ENCODE data around the gene PRND.
"Not testable (repeated sequence)": the region's sequence is repeated elsewhere in the genome, so short reads cannot be mapped to it uniquely, and the experiment has no call there.

Gene PRND

DNA sequence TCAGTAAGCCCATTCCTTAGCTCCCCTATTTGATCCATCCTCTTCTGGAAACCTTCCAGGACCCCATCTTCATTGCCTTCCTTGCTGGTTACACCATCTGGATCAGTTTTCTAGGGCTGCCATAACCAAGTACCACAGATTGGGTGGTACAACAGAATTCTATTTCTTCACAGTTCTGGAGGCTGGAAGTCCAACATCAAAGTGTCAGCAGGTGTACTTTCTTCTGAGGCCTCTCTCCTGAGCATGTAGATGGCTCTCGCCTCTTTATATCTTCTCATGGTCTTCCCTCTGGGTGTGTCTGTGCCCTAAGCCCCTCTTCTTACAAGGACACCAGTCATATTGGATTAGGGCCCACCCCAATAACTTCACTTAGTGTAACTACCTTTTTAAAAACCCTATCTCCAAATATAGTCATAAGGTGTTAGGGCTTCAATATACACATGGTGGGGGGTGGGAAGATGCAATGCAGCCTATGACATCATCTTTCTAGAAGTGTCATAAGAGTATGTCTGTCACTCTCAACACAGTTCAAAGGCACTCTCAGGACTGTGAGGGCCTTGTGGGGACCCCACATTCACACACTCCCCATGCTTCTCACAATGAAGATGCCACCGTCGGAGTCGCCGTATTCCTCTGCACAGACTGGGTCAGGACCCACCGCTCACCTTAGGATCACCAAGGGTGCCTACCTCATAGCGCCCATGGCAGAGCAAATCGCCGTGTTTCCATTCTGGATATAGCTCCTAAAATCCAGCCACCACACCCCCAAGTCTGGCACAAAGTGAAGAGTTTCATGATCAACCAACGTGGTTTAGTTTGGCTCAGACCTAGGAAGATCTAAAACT lies 12.2 kb upstream of the PRND start:
- no peak for DNase-seq

DNA sequence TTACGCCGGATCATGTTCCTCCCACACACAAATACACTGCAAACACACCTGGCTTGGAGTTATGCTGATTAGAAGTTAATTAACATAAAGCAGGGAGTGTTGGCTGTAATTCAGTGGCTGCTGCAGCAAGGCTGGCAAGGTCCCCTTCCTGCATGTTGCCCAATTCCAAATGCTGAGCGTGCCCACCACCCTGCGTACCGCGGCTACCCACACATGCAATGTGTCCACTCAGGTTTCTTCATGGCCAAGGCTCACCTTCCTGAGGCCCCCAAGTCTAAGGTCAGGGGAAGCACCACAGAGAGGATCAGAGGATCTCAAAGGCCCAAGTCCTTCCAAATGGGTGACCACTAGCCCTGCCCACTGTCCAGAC lies 11.6 kb upstream of the PRND start:
- DNase-seq, result no peak

DNA sequence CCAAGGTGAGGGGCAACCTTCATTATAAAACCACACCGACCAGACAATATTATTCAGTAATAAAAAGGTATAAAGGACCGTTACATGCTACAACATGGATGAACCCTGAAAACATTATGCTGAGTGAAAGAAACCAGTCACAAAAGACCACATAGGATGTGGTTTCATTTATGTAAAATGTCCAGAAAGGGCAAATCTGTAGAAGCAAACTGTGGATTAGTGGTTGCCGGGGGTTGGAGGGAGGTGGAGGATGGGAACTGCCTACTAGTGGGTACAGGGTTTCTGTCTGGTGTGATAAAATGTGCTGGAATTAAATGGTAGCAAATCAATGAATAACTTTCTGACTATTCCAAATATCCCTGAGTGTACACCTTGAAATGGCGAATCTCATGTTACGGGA lies 10.2 kb upstream of the PRND start:
- no peak for DNase-seq

DNA sequence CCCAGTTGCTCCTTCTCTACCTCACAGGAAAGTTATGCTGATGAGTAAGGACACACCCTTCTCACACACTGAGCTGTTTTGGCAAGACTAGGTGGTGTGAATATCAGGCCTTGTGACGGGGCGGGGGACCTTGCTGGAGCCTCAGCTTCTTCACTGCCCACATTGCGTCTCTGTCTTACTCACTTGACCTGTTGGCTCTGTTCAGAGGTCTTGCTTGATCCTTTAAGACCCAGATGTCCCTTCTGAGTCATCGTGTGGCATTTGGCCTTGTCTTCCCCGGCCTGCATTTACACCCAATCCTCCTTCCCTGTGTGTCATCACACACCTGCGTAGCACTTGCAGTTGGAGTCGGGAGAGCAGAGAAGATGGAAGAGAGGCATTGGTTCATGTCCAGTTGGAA lies 8.3 kb upstream of the PRND start:
- DNase-seq, result no peak

DNA sequence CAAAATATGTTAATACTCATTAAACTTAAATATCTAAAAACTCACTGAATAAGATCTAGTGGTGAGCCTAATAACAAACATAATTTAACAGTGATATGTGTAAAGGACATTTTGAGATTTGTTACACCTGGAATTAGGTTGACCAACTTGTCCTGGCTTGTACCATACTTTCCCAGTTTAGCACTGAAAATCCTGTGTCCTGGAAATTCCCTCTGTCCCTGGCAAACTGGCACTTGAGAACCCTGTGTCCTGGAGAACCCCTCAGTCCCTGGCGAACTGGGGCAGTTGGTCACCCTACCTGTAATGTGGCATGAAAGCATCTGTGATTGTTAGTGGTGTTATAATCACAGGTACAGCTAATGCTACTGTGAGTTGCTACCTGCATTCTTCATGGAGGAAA lies 6.9 kb upstream of the PRND start:
- no peak for DNase-seq

DNA sequence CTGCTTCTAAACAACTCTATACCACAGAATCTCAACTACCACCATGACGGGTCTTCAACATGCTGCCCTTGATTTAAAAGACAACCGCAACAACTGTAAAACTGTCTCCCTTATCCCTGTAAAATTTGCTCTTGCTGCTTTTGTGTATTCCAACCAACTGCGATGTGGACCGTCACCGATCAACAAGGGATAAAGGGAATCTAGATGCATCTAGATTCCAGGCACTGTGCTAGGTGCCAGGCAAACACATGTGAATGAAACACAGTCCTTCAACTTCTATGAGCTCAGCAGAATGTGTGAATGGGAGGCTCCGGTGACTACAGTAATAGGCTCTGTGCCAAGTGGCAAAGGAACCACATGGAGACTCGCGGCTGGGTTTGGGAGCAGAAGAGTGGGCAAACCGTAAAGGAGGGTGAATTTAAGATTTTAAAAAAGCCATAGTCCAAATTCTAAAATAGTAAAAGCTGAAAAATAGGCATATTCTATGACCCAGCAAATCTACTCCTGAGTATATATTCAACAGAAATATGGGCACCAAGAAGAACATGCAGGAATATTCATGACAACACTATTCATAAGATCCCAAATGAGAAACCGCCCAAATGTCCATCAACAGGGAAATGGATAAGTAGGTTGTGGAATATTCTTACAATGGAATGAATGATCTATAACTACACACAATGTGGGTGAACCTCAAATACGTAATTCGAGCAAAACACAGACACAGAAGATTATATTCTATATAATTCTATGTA lies 3.7 kb upstream of the PRND start:
- DNase-seq, result no peak

DNA sequence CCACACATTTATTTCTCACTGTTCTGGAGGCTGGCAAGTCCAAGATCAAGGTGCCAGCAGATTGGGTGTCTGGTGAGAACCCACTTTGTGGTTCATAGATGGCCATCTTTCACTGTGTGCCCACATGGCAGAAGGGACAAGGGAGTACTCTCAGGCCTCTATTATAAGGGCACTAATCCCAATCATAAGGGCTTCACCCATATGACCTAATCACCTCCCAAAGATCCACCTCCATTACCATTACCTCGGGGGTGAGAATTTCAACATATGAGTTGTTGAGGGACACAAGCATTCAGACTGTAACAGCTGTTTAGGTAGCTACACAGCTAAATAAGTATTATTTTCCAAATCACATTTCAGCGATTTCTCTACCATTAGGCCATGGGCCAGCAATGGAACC lies 2.5 kb upstream of the PRND start:
- DNase-seq, result no peak

DNA sequence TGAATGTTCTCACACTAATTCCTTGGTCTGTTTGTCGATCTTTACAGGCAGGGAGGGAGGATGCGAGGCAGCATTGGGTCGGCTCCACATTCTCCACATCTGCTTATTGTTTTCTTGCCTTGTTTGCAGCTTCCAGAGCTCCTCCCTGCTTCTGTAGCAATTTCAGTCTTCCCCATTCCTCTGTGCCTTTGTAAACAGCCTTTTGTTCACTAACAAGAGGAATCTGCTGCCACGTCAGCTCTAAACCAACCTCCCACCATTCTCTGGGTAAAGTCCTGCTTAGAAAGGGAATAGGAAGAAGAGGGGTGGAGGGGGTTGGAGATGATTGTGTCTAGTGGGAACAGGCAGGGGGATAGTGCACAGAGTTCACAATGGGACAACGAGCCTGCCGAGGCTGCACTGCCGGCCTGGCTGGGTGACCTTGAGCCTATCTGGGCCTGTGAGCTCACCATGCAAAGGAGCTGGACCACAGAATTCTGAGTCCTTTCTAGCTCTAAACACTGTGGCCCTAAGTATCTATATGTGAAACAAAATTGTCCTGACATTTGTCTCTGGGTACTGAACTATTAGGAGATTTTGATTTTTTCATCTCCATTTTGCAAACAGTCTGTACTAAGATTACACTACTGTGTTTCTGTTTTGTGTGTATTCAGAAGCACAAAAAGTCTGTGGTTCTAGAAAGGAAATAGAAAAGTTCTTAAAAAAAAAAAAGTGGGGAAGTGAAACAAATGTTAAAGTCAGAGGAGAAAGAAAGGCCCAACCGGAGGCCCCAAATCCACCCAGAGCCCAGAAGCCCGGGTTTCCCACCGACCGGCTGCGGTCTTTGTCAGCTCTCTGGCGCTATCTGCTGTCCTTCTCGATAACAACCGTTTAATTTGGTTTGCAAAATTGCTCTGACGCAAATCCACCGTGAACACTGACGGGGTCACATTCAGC lies 1.4 kb upstream of the PRND start:
- no peak for DNase-seq

DNA sequence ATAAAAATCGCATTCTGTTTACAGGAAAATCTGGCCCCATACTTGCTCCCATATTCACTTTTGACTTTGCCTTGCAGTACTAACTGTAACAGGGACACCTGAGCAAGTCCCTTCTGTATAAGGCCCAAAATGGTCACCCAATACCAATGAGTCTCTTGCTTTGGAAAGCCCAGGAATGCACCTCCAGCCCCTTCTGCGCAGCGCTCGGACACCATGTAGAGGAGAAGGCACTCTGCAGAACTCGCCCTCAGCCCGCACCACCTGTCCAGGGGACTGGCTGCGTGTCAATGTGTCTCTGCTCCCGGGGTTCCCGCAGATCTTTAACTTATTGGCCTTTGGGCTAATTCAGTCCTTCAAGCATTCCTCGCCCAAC lies 746 bp upstream of the PRND start:
- no peak for DNase-seq

DNA sequence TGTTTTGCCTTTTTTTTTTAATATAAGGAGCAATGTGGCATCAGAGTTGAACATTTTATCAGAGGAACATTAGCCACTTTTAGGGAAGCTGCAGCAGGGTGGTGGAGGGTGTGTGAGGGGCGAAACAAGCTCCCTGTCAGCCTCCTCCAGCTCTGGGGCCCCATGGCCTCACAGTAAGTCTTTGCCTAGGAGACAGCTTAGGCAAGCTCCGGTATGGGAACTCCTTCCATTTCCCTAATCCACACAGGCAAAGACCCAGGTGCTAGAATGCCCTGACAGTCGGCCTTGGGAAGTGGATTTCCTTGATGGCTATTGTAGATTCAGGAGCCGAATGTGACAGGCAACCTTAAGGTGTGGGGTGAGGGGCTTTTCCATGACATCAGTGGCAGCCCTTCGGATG lies 862 bp downstream of the PRND start:
- DNase-seq, result no peak

DNA sequence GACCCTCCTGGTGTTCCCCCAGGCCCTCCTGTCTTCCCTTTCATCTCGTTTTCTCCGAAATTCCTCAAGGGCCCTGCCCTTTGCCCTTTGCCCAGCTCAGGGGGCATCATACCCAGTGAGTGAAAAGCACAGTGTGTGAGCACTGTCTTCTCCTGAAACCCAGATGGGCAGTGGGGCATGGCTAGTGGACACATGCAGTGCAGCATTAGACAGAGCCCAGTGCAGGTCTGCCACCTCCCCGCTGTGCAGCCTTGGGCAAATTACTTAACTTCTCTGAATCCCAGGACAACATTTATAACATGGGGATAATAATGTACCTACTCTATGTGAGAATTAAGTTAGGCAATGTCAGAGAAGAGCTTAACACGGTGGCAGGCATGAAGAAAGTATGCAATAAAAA lies 1.3 kb downstream of the PRND start:
- DNase-seq, result no peak

DNA sequence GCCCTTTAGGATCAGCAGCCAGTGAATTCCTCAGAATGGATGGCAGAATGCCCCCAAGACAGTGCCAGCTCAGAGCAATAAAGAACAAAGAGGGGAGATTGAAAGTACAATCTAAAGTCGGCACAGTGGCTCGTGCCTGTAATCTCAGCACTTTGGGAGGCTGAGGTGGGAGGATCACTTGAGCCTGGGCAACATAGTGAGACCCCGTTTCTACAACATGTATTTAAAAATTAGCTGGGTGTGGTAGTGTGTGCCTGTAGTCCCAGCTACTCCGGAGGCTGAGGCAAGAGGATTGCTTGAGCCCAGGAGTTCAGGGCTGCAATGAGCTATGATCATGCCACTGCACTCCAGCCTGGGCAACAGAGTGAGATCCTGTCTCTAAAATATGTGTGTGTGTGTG lies 1.8 kb downstream of the PRND start:
- not testable (repeated sequence) for DNase-seq

DNA sequence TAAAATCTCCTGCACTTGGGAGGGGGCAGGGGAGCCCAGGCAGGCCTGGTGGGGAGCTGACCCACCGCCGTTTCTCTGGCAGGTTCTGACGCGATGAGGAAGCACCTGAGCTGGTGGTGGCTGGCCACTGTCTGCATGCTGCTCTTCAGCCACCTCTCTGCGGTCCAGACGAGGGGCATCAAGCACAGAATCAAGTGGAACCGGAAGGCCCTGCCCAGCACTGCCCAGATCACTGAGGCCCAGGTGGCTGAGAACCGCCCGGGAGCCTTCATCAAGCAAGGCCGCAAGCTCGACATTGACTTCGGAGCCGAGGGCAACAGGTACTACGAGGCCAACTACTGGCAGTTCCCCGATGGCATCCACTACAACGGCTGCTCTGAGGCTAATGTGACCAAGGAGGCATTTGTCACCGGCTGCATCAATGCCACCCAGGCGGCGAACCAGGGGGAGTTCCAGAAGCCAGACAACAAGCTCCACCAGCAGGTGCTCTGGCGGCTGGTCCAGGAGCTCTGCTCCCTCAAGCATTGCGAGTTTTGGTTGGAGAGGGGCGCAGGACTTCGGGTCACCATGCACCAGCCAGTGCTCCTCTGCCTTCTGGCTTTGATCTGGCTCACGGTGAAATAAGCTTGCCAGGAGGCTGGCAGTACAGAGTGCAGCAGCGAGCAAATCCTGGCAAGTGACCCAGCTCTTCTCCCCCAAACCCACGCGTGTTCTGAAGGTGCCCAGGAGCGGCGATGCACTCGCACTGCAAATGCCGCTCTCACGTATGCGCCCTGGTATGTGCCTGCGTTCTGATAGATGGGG lies 3.0 kb downstream of the PRND start:
- no peak for DNase-seq

DNA sequence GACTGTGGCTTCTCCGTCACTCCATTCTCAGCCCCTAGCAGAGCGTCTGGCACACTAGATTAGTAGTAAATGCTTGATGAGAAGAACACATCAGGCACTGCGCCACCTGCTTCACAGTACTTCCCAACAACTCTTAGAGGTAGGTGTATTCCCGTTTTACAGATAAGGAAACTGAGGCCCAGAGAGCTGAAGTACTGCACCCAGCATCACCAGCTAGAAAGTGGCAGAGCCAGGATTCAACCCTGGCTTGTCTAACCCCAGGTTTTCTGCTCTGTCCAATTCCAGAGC lies 3.5 kb downstream of the PRND start:
- DNase-seq, result no peak

DNA sequence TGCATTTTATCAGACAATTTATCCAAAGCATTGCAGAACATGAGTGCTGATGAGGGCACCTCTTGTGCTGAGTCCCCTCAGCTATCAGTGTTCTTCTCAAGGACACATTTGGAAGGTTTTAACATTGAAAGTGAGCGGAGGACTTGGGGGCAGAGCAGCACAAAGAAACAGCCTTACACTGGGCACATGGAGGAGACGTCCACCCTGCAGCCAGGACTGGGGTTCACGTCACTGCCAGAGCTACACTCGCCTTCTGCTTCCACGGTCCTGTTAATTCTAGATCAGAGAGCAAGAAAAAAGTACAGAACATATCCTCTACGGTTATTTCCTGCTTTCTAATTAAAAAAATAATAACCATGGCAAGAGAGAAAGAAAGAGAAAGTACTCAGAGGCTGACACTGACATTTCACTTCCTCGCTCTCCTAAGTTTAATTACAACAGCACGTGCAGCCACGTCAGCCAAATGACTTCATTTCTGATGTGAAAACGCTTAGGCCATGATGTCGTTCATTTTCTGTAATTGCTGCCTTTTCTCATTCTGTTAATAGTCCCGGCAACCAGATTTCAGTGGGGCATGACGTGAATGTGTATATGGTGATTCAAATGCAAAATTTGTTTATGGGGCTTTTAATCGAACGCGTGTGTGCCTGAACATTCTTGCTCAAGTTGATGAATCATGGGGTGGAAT lies 5.1 kb downstream of the PRND start:
- no peak for DNase-seq

DNA sequence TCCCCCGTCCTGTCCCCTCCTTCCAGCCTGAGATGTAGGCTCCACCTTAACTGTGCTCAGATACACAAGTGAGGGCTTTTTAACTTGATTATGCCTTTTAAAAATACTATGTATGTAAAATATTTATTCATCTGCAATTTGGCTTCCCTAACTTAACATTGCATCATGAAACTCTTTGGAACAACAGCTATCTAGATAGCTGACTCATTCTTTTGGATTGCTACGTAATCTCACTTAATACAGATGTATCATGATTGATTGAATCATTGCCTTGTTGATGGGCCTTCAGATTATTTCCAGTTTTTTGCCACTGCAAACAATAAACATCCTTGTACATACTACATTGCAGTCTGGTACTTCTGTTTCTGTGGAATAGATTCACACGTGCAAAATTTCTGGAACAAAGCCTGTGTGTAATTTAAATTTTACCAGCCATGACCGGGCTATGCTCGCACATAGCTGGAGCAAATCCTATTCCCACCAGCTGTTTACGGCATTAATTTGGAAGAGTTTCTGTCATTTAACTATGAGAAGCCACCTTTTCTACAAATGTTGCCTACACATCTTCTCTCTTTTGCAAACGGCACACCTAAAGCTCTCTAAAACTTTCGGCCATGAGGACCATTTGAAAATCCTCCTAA lies 6.5 kb downstream of the PRND start:
- no peak for DNase-seq

DNA sequence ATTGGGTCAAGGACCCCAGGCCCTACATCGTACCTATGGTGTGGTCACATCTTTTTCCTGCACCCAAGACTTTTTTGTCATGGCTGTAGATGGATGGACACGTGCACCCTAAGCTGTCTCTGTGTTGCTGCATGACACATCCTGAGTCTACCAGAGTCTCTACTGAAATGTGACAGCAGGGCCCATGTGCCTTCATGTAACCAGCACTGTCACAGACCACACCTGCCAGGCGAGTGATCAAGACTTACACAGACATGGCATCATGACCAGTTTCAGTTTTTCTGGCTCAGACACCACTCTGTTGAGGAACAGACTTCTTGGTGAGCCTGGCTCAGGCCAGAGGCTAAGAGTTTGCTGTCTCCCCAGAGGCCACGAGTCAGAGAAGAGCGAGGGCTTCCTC lies 7.6 kb downstream of the PRND start:
- DNase-seq, result no peak

DNA sequence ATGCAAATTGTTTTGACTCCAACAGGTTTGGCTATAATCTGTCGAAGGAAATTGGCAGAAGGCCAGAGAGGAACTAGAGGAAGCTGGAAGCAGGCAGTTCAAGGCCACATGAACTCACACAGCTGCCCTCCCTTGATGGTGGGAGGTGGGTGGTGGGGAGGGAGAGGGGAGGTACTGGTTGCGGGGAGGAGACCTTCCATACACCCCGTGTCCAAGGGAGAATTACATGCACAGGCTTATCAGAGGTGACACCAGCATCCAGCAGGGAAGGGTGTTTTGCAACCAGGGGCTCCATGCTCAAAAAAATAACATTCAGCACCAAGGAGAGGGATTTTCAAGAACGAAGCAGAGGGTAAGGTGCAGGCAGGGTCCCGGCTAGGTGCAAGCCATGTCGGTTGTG lies 9.1 kb downstream of the PRND start:
- no peak for DNase-seq

DNA sequence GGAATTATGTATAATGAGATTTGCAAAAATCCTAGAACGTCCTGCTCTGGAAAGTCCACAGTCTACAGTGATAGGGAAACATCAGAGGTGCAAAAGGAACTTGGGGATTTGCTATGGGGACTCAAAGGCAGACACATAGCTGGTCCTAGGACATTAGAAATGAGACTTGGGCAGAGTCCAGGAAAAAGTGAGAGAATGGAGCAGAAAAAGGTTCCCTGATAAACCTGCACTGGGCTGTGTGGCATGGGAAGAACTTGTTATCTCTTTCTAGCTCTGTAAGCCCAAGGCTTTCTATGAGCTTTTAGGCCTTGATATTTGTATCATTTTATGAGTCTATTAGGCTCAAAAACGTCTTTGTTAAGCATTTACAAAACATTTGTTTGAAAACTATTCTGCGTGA lies 15.2 kb downstream of the PRND start:
- DNase-seq, result no peak

DNA sequence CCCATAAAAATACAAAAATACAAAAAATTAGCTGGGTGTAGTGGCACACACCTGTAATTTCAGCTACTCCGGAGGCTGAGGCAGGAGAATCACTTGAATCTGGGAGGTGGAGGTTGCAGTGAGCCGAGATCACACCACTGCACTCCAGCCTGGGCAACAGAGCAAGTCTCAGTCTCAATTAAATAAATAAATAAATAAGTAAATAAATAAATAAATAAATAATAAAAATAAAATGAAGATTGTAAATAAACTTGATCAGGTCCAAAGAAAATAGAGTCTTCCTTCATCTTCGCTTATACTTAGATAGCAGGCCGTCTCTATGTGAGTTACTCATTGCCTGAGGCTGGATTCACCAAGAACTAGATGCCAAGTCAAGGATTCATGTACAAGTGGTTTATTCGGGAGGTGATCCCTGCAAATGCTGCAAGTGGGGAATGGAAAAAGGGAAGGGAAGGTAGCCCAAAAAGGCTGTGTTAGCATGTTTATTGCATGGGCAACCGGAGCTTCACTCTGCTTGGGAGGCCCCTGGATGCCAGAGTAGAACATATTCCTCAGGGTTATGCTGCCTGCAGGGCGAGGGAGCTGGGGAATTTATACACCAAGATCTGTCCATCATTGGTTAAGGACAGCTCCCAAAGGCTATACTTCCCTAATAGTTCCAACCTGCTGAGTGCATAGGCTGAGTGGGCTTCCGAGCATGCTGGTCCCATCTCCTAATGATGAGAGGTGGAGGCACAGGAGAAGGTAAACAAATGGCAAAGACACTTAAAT lies 16.3 kb downstream of the PRND start:
- DNase-seq, result no peak
